Mesendoderm (in vitro differentiated cells): ENCODE data around the gene FAM13A.
"Not testable (repeated sequence)": the region's sequence is repeated elsewhere in the genome, so short reads cannot be mapped to it uniquely, and the experiment has no call there.

Experiments
- DNase-seq: peaks from one replicate; pipeline ENCODE4 v3.0.0; 2013
- H2AK5ac ChIP-seq: 2 replicates; pipeline ENCODE4 v1.6.1; 2013; ENCODE audit warnings: low read length, inconsistent platforms
- H2BK120ac ChIP-seq: 2 replicates; pipeline ENCODE4 v1.6.1; 2013; ENCODE audit warnings: low read depth, mild to moderate bottlenecking, low read length, moderate library complexity, mixed read lengths
- H2BK15ac ChIP-seq: replicated peaks from 2 replicates; pipeline ENCODE4 v1.6.1; 2013; ENCODE audit warnings: low read depth, mild to moderate bottlenecking, moderate library complexity
- H2BK5ac ChIP-seq: 2 replicates; pipeline ENCODE4 v1.6.1; 2013; ENCODE audit warnings: low read length, inconsistent platforms
- H3K18ac ChIP-seq: 2 replicates; pipeline ENCODE4 v1.6.1; 2013; ENCODE audit warnings: mild to moderate bottlenecking, low read length, mixed read lengths
- H3K23ac ChIP-seq: one replicate; pipeline ENCODE4 v1.6.1; 2013; ENCODE audit warnings: low read length
- H3K27ac ChIP-seq: 2 replicates; pipeline ENCODE4 v1.5.1; 2013; ENCODE audit warnings: low read depth, mild to moderate bottlenecking, inconsistent platforms, low read length, moderate library complexity
- H3K27me3 ChIP-seq: 2 replicates; pipeline ENCODE4 v1.6.1; 2013; ENCODE audit warnings: low read length, control low read depth, mild to moderate bottlenecking, inconsistent platforms; ENCODE audit not compliant: insufficient read depth, poor library complexity
- H3K36me3 ChIP-seq: 2 replicates; pipeline ENCODE4 v1.6.1; 2013; ENCODE audit warnings: low read length, inconsistent platforms; ENCODE audit not compliant: control insufficient read depth, insufficient read depth
- H3K4ac ChIP-seq: one replicate; pipeline ENCODE4 v1.6.1; 2013; ENCODE audit warnings: low read depth, mild to moderate bottlenecking, low read length, moderate library complexity
- H3K4me1 ChIP-seq: 2 replicates; pipeline ENCODE4 v1.6.1; 2013; ENCODE audit warnings: low read depth, low read length, inconsistent platforms; ENCODE audit not compliant: control insufficient read depth
- H3K4me2 ChIP-seq: 2 replicates; pipeline ENCODE4 v1.6.1; 2013; ENCODE audit warnings: low read length
- H3K4me3 ChIP-seq: 2 replicates; pipeline ENCODE4 v1.5.1; 2013; ENCODE audit warnings: mild to moderate bottlenecking, low read length
- H3K56ac ChIP-seq: one replicate; pipeline ENCODE4 v1.6.1; 2013; ENCODE audit warnings: low read length
- H3K79me1 ChIP-seq: 2 replicates; pipeline ENCODE4 v1.6.1; 2013; ENCODE audit warnings: low read length, inconsistent platforms
- H3K79me2 ChIP-seq: 2 replicates; pipeline ENCODE4 v1.6.1; 2013; ENCODE audit warnings: mild to moderate bottlenecking, low read length; ENCODE audit not compliant: control insufficient read depth, insufficient read depth
- H3K9ac ChIP-seq: 2 replicates; pipeline ENCODE4 v1.6.1; 2013; ENCODE audit warnings: low read length, inconsistent platforms
- H4K5ac ChIP-seq: one replicate; pipeline ENCODE4 v1.6.1; 2013; ENCODE audit warnings: low read length
- H4K8ac ChIP-seq: one replicate; pipeline ENCODE4 v1.6.1; 2013; ENCODE audit warnings: low read depth, mild to moderate bottlenecking, control low read depth, low read length, moderate library complexity
- WGBS: extraction: QIAGEN DNeasy Blood & Tissue Kit; methylation state at CpG from one replicate; pipeline ENCODE4 v1.1.7; 2013; ENCODE audit warnings: low lambda C conversion rate, missing lambda C conversion rate; ENCODE audit not compliant: insufficient coverage; ENCODE audit errors: extremely low coverage; 5-methylcytosine and 5-hydroxymethylcytosine counted together

The FAM13A gene

GRCh38 chr4:89024051-89024675 lies 32.8 kb downstream of the FAM13A start:
- Histone ChIP-seq H3K23ac (no peak overlapping the region), H3K79me1 (peaks cover 4% of the 10 kb centered on the region), H3K27ac (no peak overlapping the region), H3K4ac (no peak overlapping the region), H3K27me3 (no peaks in the 10 kb centered on the region), H4K8ac (no peak overlapping the region), H2BK120ac (no peak overlapping the region), H3K36me3 (no peaks in the 10 kb centered on the region), H3K18ac (no peak overlapping the region), H3K4me2 (no peak overlapping the region), H2BK15ac (no peak overlapping the region), H3K56ac (no peak overlapping the region), H3K9ac (no peak overlapping the region), H2BK5ac (no peak overlapping the region), H2AK5ac (no peak overlapping the region), H3K4me3 (no peak overlapping the region), H4K5ac (no peak overlapping the region), H3K79me2 (no peaks in the 10 kb centered on the region), H3K4me1 (no peaks in the 10 kb centered on the region)
- peak; percentile 79 for DNase-seq
- WGBS: no CpG with 5 or more reads among the region's 4 CpGs

- no peaks in the 10 kb centered on the region for H3K36me3 ChIP-seq
- whole genome bisulfite sequencing: no CpG with 5 or more reads among the region's 1 CpG
- H3K18ac ChIP-seq: no peak overlapping the region
- no peak for DNase-seq
- no peak overlapping the region for H3K9ac ChIP-seq
- H3K27ac ChIP-seq: no peak overlapping the region
- no peaks in the 10 kb centered on the region for H3K4me1 ChIP-seq
- H3K79me2 ChIP-seq: no peaks in the 10 kb centered on the region
- H4K8ac ChIP-seq: no peak overlapping the region
- peaks cover 4% of the 10 kb centered on the region for H3K79me1 ChIP-seq
- no peaks in the 10 kb centered on the region for H3K27me3 ChIP-seq
- no peak overlapping the region for H3K4me2 ChIP-seq
- no peak overlapping the region for H3K4me3 ChIP-seq
- no peak overlapping the region for H4K5ac ChIP-seq
- no peak overlapping the region for H2BK5ac ChIP-seq
- H3K23ac ChIP-seq: no peak overlapping the region
- H2BK120ac ChIP-seq: no peak overlapping the region
- no peak overlapping the region for H2AK5ac ChIP-seq
- H2BK15ac ChIP-seq: no peak overlapping the region
- no peak overlapping the region for H3K4ac ChIP-seq
- H3K56ac ChIP-seq: no peak overlapping the region
Measured at GRCh38 chr4:89023140-89023539, 33.8 kb downstream of the FAM13A start.

- no peak for DNase-seq
- no peaks in the 10 kb centered on the region for H3K36me3 ChIP-seq
- H3K56ac ChIP-seq: no peak overlapping the region
- peak overlapping the region; percentile 28 for H4K8ac ChIP-seq
- peaks cover 4% of the 10 kb centered on the region for H3K79me1 ChIP-seq
- no peak overlapping the region for H2BK5ac ChIP-seq
- no peak overlapping the region for H2AK5ac ChIP-seq
- no peaks in the 10 kb centered on the region for H3K79me2 ChIP-seq
- H3K27ac ChIP-seq: no peak overlapping the region
- no peak overlapping the region for H3K9ac ChIP-seq
- no CpG with 5 or more reads among the region's 7 CpGs for WGBS
- H3K27me3 ChIP-seq: no peaks in the 10 kb centered on the region
- H3K4me2 ChIP-seq: no peak overlapping the region
- H4K5ac ChIP-seq: no peak overlapping the region
- no peaks in the 10 kb centered on the region for H3K4me1 ChIP-seq
- H2BK15ac ChIP-seq: no peak overlapping the region
- no peak overlapping the region for H3K23ac ChIP-seq
- H3K18ac ChIP-seq: no peak overlapping the region
- no peak overlapping the region for H3K4me3 ChIP-seq
- H3K4ac ChIP-seq: no peak overlapping the region
- H2BK120ac ChIP-seq: no peak overlapping the region
Measured at GRCh38 chr4:89022426-89023128, 34.4 kb downstream of the FAM13A start.

- Histone ChIP-seq H2BK15ac (no peak overlapping the region), H3K27ac (no peak overlapping the region), H3K4me3 (no peak overlapping the region), H2BK5ac (no peak overlapping the region), H3K4me2 (no peak overlapping the region), H3K27me3 (no peaks in the 10 kb centered on the region), H3K4ac (no peak overlapping the region), H3K79me2 (no peaks in the 10 kb centered on the region), H4K8ac (no peak overlapping the region), H3K18ac (no peak overlapping the region), H2AK5ac (no peak overlapping the region), H3K23ac (no peak overlapping the region), H3K9ac (no peak overlapping the region), H3K4me1 (no peaks in the 10 kb centered on the region), H3K36me3 (no peaks in the 10 kb centered on the region), H3K79me1 (peaks cover 4% of the 10 kb centered on the region), H2BK120ac (no peak overlapping the region), H4K5ac (no peak overlapping the region), H3K56ac (no peak overlapping the region)
- no peak for DNase-seq
- no CpG with 5 or more reads among the region's 2 CpGs for WGBS
Measured at GRCh38 chr4:89021684-89022083, 35.3 kb downstream of the FAM13A start.

GRCh38 chr4:89021062-89021461 lies 35.9 kb downstream of the FAM13A start:
- no peak for DNase-seq
- no peak overlapping the region for H3K4me3 ChIP-seq
- H2BK120ac ChIP-seq: no peak overlapping the region
- H3K4me2 ChIP-seq: no peak overlapping the region
- H4K8ac ChIP-seq: no peak overlapping the region
- H3K79me1 ChIP-seq: peaks cover 4% of the 10 kb centered on the region
- H3K27me3 ChIP-seq: no peaks in the 10 kb centered on the region
- H2AK5ac ChIP-seq: no peak overlapping the region
- H3K56ac ChIP-seq: no peak overlapping the region
- H4K5ac ChIP-seq: no peak overlapping the region
- no peak overlapping the region for H3K9ac ChIP-seq
- H3K36me3 ChIP-seq: no peaks in the 10 kb centered on the region
- H3K23ac ChIP-seq: no peak overlapping the region
- no CpG with 5 or more reads among the region's 1 CpG for WGBS
- H2BK15ac ChIP-seq: no peak overlapping the region
- no peak overlapping the region for H3K4ac ChIP-seq
- no peak overlapping the region for H3K18ac ChIP-seq
- H2BK5ac ChIP-seq: no peak overlapping the region
- no peaks in the 10 kb centered on the region for H3K4me1 ChIP-seq
- no peaks in the 10 kb centered on the region for H3K79me2 ChIP-seq
- H3K27ac ChIP-seq: no peak overlapping the region

GRCh38 chr4:89014897-89015296 lies 42.1 kb downstream of the FAM13A start:
- H3K56ac ChIP-seq, DNase-seq, H3K4me2 ChIP-seq, H3K36me3 ChIP-seq, H3K4ac ChIP-seq, H3K18ac ChIP-seq, H3K23ac ChIP-seq, H3K27me3 ChIP-seq, H3K79me2 ChIP-seq, H3K79me1 ChIP-seq, H3K27ac ChIP-seq, H3K4me1 ChIP-seq, H2AK5ac ChIP-seq, H3K9ac ChIP-seq, H2BK5ac ChIP-seq, H3K4me3 ChIP-seq, H4K5ac ChIP-seq, H2BK15ac ChIP-seq, H4K8ac ChIP-seq, H2BK120ac ChIP-seq: not testable (repeated sequence)
- no CpG with 5 or more reads among the region's 10 CpGs for WGBS
